Measurements from ENCODE around the gene NELL2.

Gene NELL2

GRCh38 chr12:44510076-44510475 is 366.0 kb downstream of the NELL2 start:
- Histone ChIP-seq H3K9ac (ENCODE audit: low read length in 5 of 5) (no peak overlapping the region), H3K4me1 (ENCODE audit: control insufficient read depth in 5 of 5, insufficient read depth in 5 of 5, low read length in 5 of 5) (no peaks in the 10 kb centered on the region), H3K4me3 (ENCODE audit: low read depth in 1 of 5, low read length in 5 of 5) (no peak overlapping the region), H3K27me3 (ENCODE audit: control insufficient read depth in 5 of 5, insufficient read depth in 4 of 5, low read length in 5 of 5) (no peaks in the 10 kb centered on the region), H3K27ac (ENCODE audit: low read depth, low read length) (no peak overlapping the region), H3K36me3 (ENCODE audit: control insufficient read depth in 5 of 5, insufficient read depth in 5 of 5, low read length in 5 of 5) (no peaks in the 10 kb centered on the region), H3K9me3 (ENCODE audit: control insufficient read depth in 5 of 5, low read length in 5 of 5) (no peaks in the 10 kb centered on the region)

- Histone ChIP-seq H3K27me3 (ENCODE audit: control insufficient read depth in 5 of 5, insufficient read depth in 4 of 5, low read length in 5 of 5) (no peaks in the 10 kb centered on the region), H3K9ac (ENCODE audit: low read length in 5 of 5) (no peak overlapping the region), H3K4me3 (ENCODE audit: low read depth in 1 of 5, low read length in 5 of 5) (no peak overlapping the region), H3K4me1 (ENCODE audit: control insufficient read depth in 5 of 5, insufficient read depth in 5 of 5, low read length in 5 of 5) (no peaks in the 10 kb centered on the region), H3K36me3 (ENCODE audit: control insufficient read depth in 5 of 5, insufficient read depth in 5 of 5, low read length in 5 of 5) (no peaks in the 10 kb centered on the region), H3K27ac (ENCODE audit: low read depth, low read length) (no peak overlapping the region), H3K9me3 (ENCODE audit: control insufficient read depth in 5 of 5, low read length in 5 of 5) (no peaks in the 10 kb centered on the region)
These were observed 366.6 kb downstream of the NELL2 start for GRCh38 chr12:44509471-44509870.

- no peaks in the 10 kb centered on the region for H3K4me1 ChIP-seq (ENCODE audit: control insufficient read depth in 5 of 5, insufficient read depth in 5 of 5, low read length in 5 of 5)
- no peaks in the 10 kb centered on the region for H3K36me3 ChIP-seq (ENCODE audit: control insufficient read depth in 5 of 5, insufficient read depth in 5 of 5, low read length in 5 of 5)
- no peak overlapping the region for H3K9ac ChIP-seq (ENCODE audit: low read length in 5 of 5)
- no peak overlapping the region for H3K27ac ChIP-seq (ENCODE audit: low read depth, low read length)
- no peaks in the 10 kb centered on the region for H3K27me3 ChIP-seq (ENCODE audit: control insufficient read depth in 5 of 5, insufficient read depth in 4 of 5, low read length in 5 of 5)
- H3K4me3 ChIP-seq (ENCODE audit: low read depth in 1 of 5, low read length in 5 of 5), result no peak overlapping the region
- no peaks in the 10 kb centered on the region for H3K9me3 ChIP-seq (ENCODE audit: control insufficient read depth in 5 of 5, low read length in 5 of 5)
These were observed 368.7 kb downstream of the NELL2 start for GRCh38 chr12:44507461-44507860.

- Histone ChIP-seq H3K4me3 (ENCODE audit: low read depth in 1 of 5, low read length in 5 of 5) (no peak overlapping the region), H3K9me3 (ENCODE audit: control insufficient read depth in 5 of 5, low read length in 5 of 5) (no peaks in the 10 kb centered on the region), H3K27me3 (ENCODE audit: control insufficient read depth in 5 of 5, insufficient read depth in 4 of 5, low read length in 5 of 5) (no peaks in the 10 kb centered on the region), H3K27ac (ENCODE audit: low read depth, low read length) (no peak overlapping the region), H3K36me3 (ENCODE audit: control insufficient read depth in 5 of 5, insufficient read depth in 5 of 5, low read length in 5 of 5) (no peaks in the 10 kb centered on the region), H3K4me1 (ENCODE audit: control insufficient read depth in 5 of 5, insufficient read depth in 5 of 5, low read length in 5 of 5) (no peaks in the 10 kb centered on the region), H3K9ac (ENCODE audit: low read length in 5 of 5) (no peak overlapping the region)
These were observed 371.3 kb downstream of the NELL2 start for GRCh38 chr12:44504799-44505198.

GRCh38 chr12:44503329-44503728 is 372.8 kb downstream of the NELL2 start:
- H3K36me3 ChIP-seq (ENCODE audit: control insufficient read depth in 5 of 5, insufficient read depth in 5 of 5, low read length in 5 of 5), result no peaks in the 10 kb centered on the region
- no peak overlapping the region for H3K4me3 ChIP-seq (ENCODE audit: low read depth in 1 of 5, low read length in 5 of 5)
- no peaks in the 10 kb centered on the region for H3K27me3 ChIP-seq (ENCODE audit: control insufficient read depth in 5 of 5, insufficient read depth in 4 of 5, low read length in 5 of 5)
- no peaks in the 10 kb centered on the region for H3K4me1 ChIP-seq (ENCODE audit: control insufficient read depth in 5 of 5, insufficient read depth in 5 of 5, low read length in 5 of 5)
- H3K9ac ChIP-seq (ENCODE audit: low read length in 5 of 5), result no peak overlapping the region
- no peaks in the 10 kb centered on the region for H3K9me3 ChIP-seq (ENCODE audit: control insufficient read depth in 5 of 5, low read length in 5 of 5)
- H3K27ac ChIP-seq (ENCODE audit: low read depth, low read length), result no peak overlapping the region

- Histone ChIP-seq H3K27me3 (ENCODE audit: control insufficient read depth in 5 of 5, insufficient read depth in 4 of 5, low read length in 5 of 5) (no peaks in the 10 kb centered on the region), H3K27ac (ENCODE audit: low read depth, low read length) (no peak overlapping the region), H3K9me3 (ENCODE audit: control insufficient read depth in 5 of 5, low read length in 5 of 5) (no peaks in the 10 kb centered on the region), H3K9ac (ENCODE audit: low read length in 5 of 5) (no peak overlapping the region), H3K36me3 (ENCODE audit: control insufficient read depth in 5 of 5, insufficient read depth in 5 of 5, low read length in 5 of 5) (no peaks in the 10 kb centered on the region), H3K4me1 (ENCODE audit: control insufficient read depth in 5 of 5, insufficient read depth in 5 of 5, low read length in 5 of 5) (no peaks in the 10 kb centered on the region), H3K4me3 (ENCODE audit: low read depth in 1 of 5, low read length in 5 of 5) (no peak overlapping the region)
These were observed 373.4 kb downstream of the NELL2 start for GRCh38 chr12:44502681-44503080.

- Histone ChIP-seq H3K27ac (ENCODE audit: low read depth, low read length) (no peak overlapping the region), H3K9ac (ENCODE audit: low read length in 5 of 5) (no peak overlapping the region), H3K4me3 (ENCODE audit: low read depth in 1 of 5, low read length in 5 of 5) (no peak overlapping the region), H3K4me1 (ENCODE audit: control insufficient read depth in 5 of 5, insufficient read depth in 5 of 5, low read length in 5 of 5) (no peaks in the 10 kb centered on the region), H3K36me3 (ENCODE audit: control insufficient read depth in 5 of 5, insufficient read depth in 5 of 5, low read length in 5 of 5) (no peaks in the 10 kb centered on the region), H3K9me3 (ENCODE audit: control insufficient read depth in 5 of 5, low read length in 5 of 5) (no peaks in the 10 kb centered on the region), H3K27me3 (ENCODE audit: control insufficient read depth in 5 of 5, insufficient read depth in 4 of 5, low read length in 5 of 5) (no peaks in the 10 kb centered on the region)
These were observed 375.7 kb downstream of the NELL2 start for GRCh38 chr12:44500423-44500822.

- Histone ChIP-seq H3K27me3 (ENCODE audit: control insufficient read depth in 5 of 5, insufficient read depth in 4 of 5, low read length in 5 of 5) (no peaks in the 10 kb centered on the region), H3K4me1 (ENCODE audit: control insufficient read depth in 5 of 5, insufficient read depth in 5 of 5, low read length in 5 of 5) (no peaks in the 10 kb centered on the region), H3K9me3 (ENCODE audit: control insufficient read depth in 5 of 5, low read length in 5 of 5) (no peaks in the 10 kb centered on the region), H3K36me3 (ENCODE audit: control insufficient read depth in 5 of 5, insufficient read depth in 5 of 5, low read length in 5 of 5) (no peaks in the 10 kb centered on the region), H3K9ac (ENCODE audit: low read length in 5 of 5) (no peak overlapping the region), H3K27ac (ENCODE audit: low read depth, low read length) (no peak overlapping the region), H3K4me3 (ENCODE audit: low read depth in 1 of 5, low read length in 5 of 5) (no peak overlapping the region)
These were observed 379.1 kb downstream of the NELL2 start for GRCh38 chr12:44497044-44497443.

- no peaks in the 10 kb centered on the region for H3K36me3 ChIP-seq (ENCODE audit: control insufficient read depth in 5 of 5, insufficient read depth in 5 of 5, low read length in 5 of 5)
- H3K27me3 ChIP-seq (ENCODE audit: control insufficient read depth in 5 of 5, insufficient read depth in 4 of 5, low read length in 5 of 5), result no peaks in the 10 kb centered on the region
- no peak overlapping the region for H3K27ac ChIP-seq (ENCODE audit: low read depth, low read length)
- peaks cover 0 to 5% (median 2%) of the 10 kb centered on the region in 5 donors for H3K9me3 ChIP-seq (ENCODE audit: control insufficient read depth in 5 of 5, low read length in 5 of 5)
- H3K9ac ChIP-seq (ENCODE audit: low read length in 5 of 5), result no peak overlapping the region
- H3K4me1 ChIP-seq (ENCODE audit: control insufficient read depth in 5 of 5, insufficient read depth in 5 of 5, low read length in 5 of 5), result no peaks in the 10 kb centered on the region
- H3K4me3 ChIP-seq (ENCODE audit: low read depth in 1 of 5, low read length in 5 of 5), result no peak overlapping the region
These were observed 385.9 kb downstream of the NELL2 start for GRCh38 chr12:44490181-44490580.

GRCh38 chr12:44488180-44488579 is 387.9 kb downstream of the NELL2 start:
- H3K9me3 ChIP-seq (ENCODE audit: control insufficient read depth in 5 of 5, low read length in 5 of 5), result peaks cover 0 to 7% (median 2%) of the 10 kb centered on the region in 5 donors
- H3K27ac ChIP-seq (ENCODE audit: low read depth, low read length), result no peak overlapping the region
- H3K27me3 ChIP-seq (ENCODE audit: control insufficient read depth in 5 of 5, insufficient read depth in 4 of 5, low read length in 5 of 5), result no peaks in the 10 kb centered on the region
- H3K9ac ChIP-seq (ENCODE audit: low read length in 5 of 5), result no peak overlapping the region
- H3K36me3 ChIP-seq (ENCODE audit: control insufficient read depth in 5 of 5, insufficient read depth in 5 of 5, low read length in 5 of 5), result no peaks in the 10 kb centered on the region
- no peaks in the 10 kb centered on the region for H3K4me1 ChIP-seq (ENCODE audit: control insufficient read depth in 5 of 5, insufficient read depth in 5 of 5, low read length in 5 of 5)
- H3K4me3 ChIP-seq (ENCODE audit: low read depth in 1 of 5, low read length in 5 of 5), result no peak overlapping the region

- Histone ChIP-seq H3K4me1 (ENCODE audit: control insufficient read depth in 5 of 5, insufficient read depth in 5 of 5, low read length in 5 of 5) (no peaks in the 10 kb centered on the region), H3K9me3 (ENCODE audit: control insufficient read depth in 5 of 5, low read length in 5 of 5) (peaks cover 0 to 7% (median 2%) of the 10 kb centered on the region in 5 donors), H3K9ac (ENCODE audit: low read length in 5 of 5) (no peak overlapping the region), H3K36me3 (ENCODE audit: control insufficient read depth in 5 of 5, insufficient read depth in 5 of 5, low read length in 5 of 5) (no peaks in the 10 kb centered on the region), H3K27me3 (ENCODE audit: control insufficient read depth in 5 of 5, insufficient read depth in 4 of 5, low read length in 5 of 5) (no peaks in the 10 kb centered on the region), H3K27ac (ENCODE audit: low read depth, low read length) (no peak overlapping the region), H3K4me3 (ENCODE audit: low read depth in 1 of 5, low read length in 5 of 5) (no peak overlapping the region)
These were observed 391.3 kb downstream of the NELL2 start for GRCh38 chr12:44484862-44485261.
